NCI-H446 (cell line): Measurements from ENCODE around the gene MSL1.
"Not testable (repeated sequence)": the region's sequence is repeated elsewhere in the genome, so short reads cannot be mapped to it uniquely, and the experiment has no call there.

Experiments used
- DNase-seq, 2 experiments: peaks; one replicate each; lab custom pipeline; 2025; lab: John Stamatoyannopoulos, UW

MSL1 gene

GRCh38 chr17:40124279-40125141 lies 2.7 kb downstream of the MSL1 start:
- no peak for DNase-seq

GRCh38 chr17:40129498-40129897 lies 7.7 kb downstream of the MSL1 start:
- DNase-seq, result no peak

- no peak for DNase-seq
These were observed 8.7 kb downstream of the MSL1 start for GRCh38 chr17:40130352-40131042.

- DNase-seq, result no peak
These were observed 12.4 kb downstream of the MSL1 start for GRCh38 chr17:40134184-40134583.

GRCh38 chr17:40135817-40136216 lies 14.0 kb downstream of the MSL1 start:
- DNase-seq, result no peak

- no peak for DNase-seq
These were observed 17.8 kb downstream of the MSL1 start for GRCh38 chr17:40139566-40140058.

GRCh38 chr17:40143166-40143565 lies 21.4 kb downstream of the MSL1 start:
- DNase-seq, result not testable (repeated sequence)

GRCh38 chr17:40145476-40145875 lies 23.7 kb downstream of the MSL1 start:
- DNase-seq, result no peak

- no peak for DNase-seq
These were observed 26.8 kb downstream of the MSL1 start for GRCh38 chr17:40148527-40148926.

GRCh38 chr17:40150276-40150675 lies 28.5 kb downstream of the MSL1 start:
- no peak for DNase-seq

- DNase-seq, result no peak
These were observed 29.7 kb downstream of the MSL1 start for GRCh38 chr17:40151414-40151963.

GRCh38 chr17:40153603-40154236 lies 31.9 kb downstream of the MSL1 start:
- DNase-seq, result no peak

- no peak for DNase-seq
These were observed 36.2 kb downstream of the MSL1 start for GRCh38 chr17:40157973-40158372.

- DNase-seq, result no peak
These were observed 36.8 kb downstream of the MSL1 start for GRCh38 chr17:40158438-40159013.

GRCh38 chr17:40159456-40159855 lies 37.7 kb downstream of the MSL1 start:
- DNase-seq, result no peak

GRCh38 chr17:40167685-40168261 lies 46.0 kb downstream of the MSL1 start:
- DNase-seq, result no peak

- peak in 1 of 2 experiments; percentile 39 for DNase-seq
These were observed 46.6 kb downstream of the MSL1 start for GRCh38 chr17:40168262-40168832.

GRCh38 chr17:40170325-40170724 lies 48.6 kb downstream of the MSL1 start:
- DNase-seq, result no peak

GRCh38 chr17:40171750-40172149 lies 50.0 kb downstream of the MSL1 start:
- DNase-seq, result no peak

- DNase-seq, result no peak
These were observed 51.5 kb downstream of the MSL1 start for GRCh38 chr17:40173091-40173777.

- DNase-seq, result no peak
These were observed 52.0 kb downstream of the MSL1 start for GRCh38 chr17:40173778-40174135.
